H9 (cell line): ENCODE results near the gene COL4A2. TPM values are rescaled to one million over a fixed set of nuclear protein-coding genes. Genes with fewer than 3 reads are reported as not detected.

Experiments used
- DNase-seq: peaks from one replicate; pipeline ENCODE4 v3.0.0-alpha.2; 2017
- H2AFZ ChIP-seq: one replicate; pipeline ENCODE4 v1.6.1; 2013; ENCODE audit warnings: mild to moderate bottlenecking, low read length, control low read depth, moderate library complexity
- H2AK5ac ChIP-seq: 2 replicates; pipeline ENCODE4 v1.6.1; 2013; ENCODE audit warnings: low read length, control low read depth, mixed read lengths; ENCODE audit not compliant: insufficient read length
- H2BK120ac ChIP-seq: one replicate; pipeline ENCODE4 v1.6.1; 2013; ENCODE audit warnings: low read depth, mild to moderate bottlenecking, low read length, control low read depth, inconsistent platforms; ENCODE audit not compliant: poor library complexity, severe bottlenecking
- H2BK12ac ChIP-seq: 2 replicates; pipeline ENCODE4 v1.6.1; 2013; ENCODE audit warnings: low read length, control low read depth, mixed read lengths, low read depth; ENCODE audit not compliant: insufficient read length
- H2BK15ac ChIP-seq: 2 replicates; pipeline ENCODE4 v1.6.1; 2013; ENCODE audit warnings: low read depth, low read length, control low read depth
- H2BK20ac ChIP-seq: one replicate; pipeline ENCODE4 v1.6.1; 2013; ENCODE audit warnings: low read depth, mild to moderate bottlenecking, low read length, control low read depth, inconsistent platforms; ENCODE audit not compliant: poor library complexity, severe bottlenecking
- H2BK5ac ChIP-seq: 2 replicates; pipeline ENCODE4 v1.6.1; 2013; ENCODE audit warnings: low read length, control low read depth, mixed read lengths; ENCODE audit not compliant: insufficient read length
- H3K14ac ChIP-seq: 2 replicates; pipeline ENCODE4 v1.6.1; 2013; ENCODE audit warnings: low read length, control low read depth; ENCODE audit not compliant: insufficient read depth
- H3K18ac ChIP-seq: 2 replicates; pipeline ENCODE4 v1.6.1; 2013; ENCODE audit warnings: low read depth, mild to moderate bottlenecking, mixed read lengths, low read length, control low read depth; ENCODE audit not compliant: insufficient read length
- H3K23ac ChIP-seq: 2 replicates; pipeline ENCODE4 v1.6.1; 2013; ENCODE audit warnings: low read length, control low read depth, mixed read lengths, low read depth; ENCODE audit not compliant: insufficient read length
- H3K23me2 ChIP-seq: 2 replicates; pipeline ENCODE4 v1.6.1; 2013; ENCODE audit warnings: low read depth, mild to moderate bottlenecking, mixed read lengths, low read length, control low read depth; ENCODE audit not compliant: insufficient read length, poor library complexity, severe bottlenecking
- H3K27ac ChIP-seq: 2 replicates; pipeline ENCODE4 v1.5.1; 2013; ENCODE audit warnings: low read length, control low read depth, mixed read lengths, low read depth; ENCODE audit not compliant: insufficient read length
- H3K27me3 ChIP-seq: 2 replicates; pipeline ENCODE4 v1.6.1; 2013; ENCODE audit warnings: low read length, control low read depth, inconsistent platforms; ENCODE audit not compliant: insufficient read depth
- H3K4ac ChIP-seq: 2 replicates; pipeline ENCODE4 v1.6.1; 2013; ENCODE audit warnings: low read depth, mild to moderate bottlenecking, control low read depth, inconsistent platforms, low read length, moderate library complexity
- H3K4me1 ChIP-seq: 2 replicates; pipeline ENCODE4 v1.6.1; 2013; ENCODE audit warnings: low read length, control low read depth, inconsistent platforms; ENCODE audit not compliant: insufficient read depth
- H3K4me2 ChIP-seq: 2 replicates; pipeline ENCODE4 v1.6.1; 2013; ENCODE audit warnings: low read length, control low read depth, mixed read lengths; ENCODE audit not compliant: insufficient read length, insufficient read depth
- H3K56ac ChIP-seq: 2 replicates; pipeline ENCODE4 v1.6.1; 2013; ENCODE audit warnings: low read depth, mild to moderate bottlenecking, mixed read lengths, low read length, control low read depth; ENCODE audit not compliant: insufficient read length
- H3K79me1 ChIP-seq: 2 replicates; pipeline ENCODE4 v1.6.1; 2013; ENCODE audit warnings: low read depth, mild to moderate bottlenecking, moderate library complexity, low read length, control low read depth, inconsistent platforms; ENCODE audit not compliant: insufficient read depth, poor library complexity, severe bottlenecking
- H3K79me2 ChIP-seq: 2 replicates; pipeline ENCODE4 v1.6.1; 2013; ENCODE audit warnings: low read length, control low read depth, inconsistent platforms; ENCODE audit not compliant: insufficient read depth
- H3K9ac ChIP-seq: 2 replicates; pipeline ENCODE4 v1.6.1; 2013; ENCODE audit warnings: low read length, control low read depth, mixed read lengths; ENCODE audit not compliant: insufficient read length; ENCODE audit errors: extremely low read depth
- H3K9me3 ChIP-seq: one replicate; pipeline ENCODE4 v1.6.1; 2013; ENCODE audit warnings: low read depth, low read length, inconsistent platforms; ENCODE audit not compliant: control insufficient read depth
- H3T11ph ChIP-seq: one replicate; pipeline ENCODE4 v1.6.1; 2013; ENCODE audit warnings: mild to moderate bottlenecking, low read length, control low read depth, inconsistent platforms
- H4K20me1 ChIP-seq: one replicate; pipeline ENCODE4 v1.6.1; 2013; ENCODE audit not compliant: control insufficient read depth, insufficient read length, insufficient read depth
- H4K5ac ChIP-seq: 2 replicates; pipeline ENCODE4 v1.6.1; 2013; ENCODE audit warnings: low read depth, mild to moderate bottlenecking, mixed read lengths, low read length, control low read depth; ENCODE audit not compliant: insufficient read length
- H4K8ac ChIP-seq: replicated peaks from 2 replicates; pipeline ENCODE4 v1.6.1; 2013; ENCODE audit warnings: low read length, control low read depth, mixed read lengths, low read depth; ENCODE audit not compliant: insufficient read length
- H4K91ac ChIP-seq: 2 replicates; pipeline ENCODE4 v1.6.1; 2013; ENCODE audit warnings: low read depth, mild to moderate bottlenecking, moderate library complexity, mixed read lengths, low read length, control low read depth; ENCODE audit not compliant: insufficient read length
- H3K27ac Mint-ChIP-seq, 3 experiments: 2 replicates in 2 of 3; 3 replicates in 1 of 3; pipeline ENCODE4 v1.8.0; 2020 to 2021; ENCODE audit warnings: mixed read lengths in 3 of 3, mild to moderate bottlenecking in 1 of 3, moderate library complexity in 1 of 3
- H3K27me3 Mint-ChIP-seq: 2 replicates; pipeline ENCODE4 v1.8.0; 2021; ENCODE audit warnings: low read depth, mild to moderate bottlenecking, moderate library complexity, mixed read lengths
- H3K36me3 Mint-ChIP-seq, 3 experiments: 2 replicates in 2 of 3; 3 replicates in 1 of 3; pipeline ENCODE4 v1.8.0; 2020 to 2021; ENCODE audit warnings: low read depth in 3 of 3, mixed read lengths in 3 of 3; ENCODE audit not compliant: insufficient read depth in 1 of 3
- H3K4me1 Mint-ChIP-seq, 2 experiments: 2 replicates each; pipeline ENCODE4 v1.8.0; 2020; ENCODE audit warnings: mixed read lengths in 2 of 2
- H3K4me3 Mint-ChIP-seq, 2 experiments: 2 replicates in 1 of 2; 3 replicates in 1 of 2; pipeline ENCODE4 v1.8.0; 2020 to 2021; ENCODE audit warnings: mild to moderate bottlenecking in 2 of 2, mixed read lengths in 2 of 2, moderate library complexity in 1 of 2
- H3K9me3 Mint-ChIP-seq, 2 experiments: 2 replicates in 1 of 2; 3 replicates in 1 of 2; pipeline ENCODE4 v1.8.0; 2020; ENCODE audit warnings: mild to moderate bottlenecking in 2 of 2, mixed read lengths in 2 of 2, moderate library complexity in 1 of 2
- CTCF ChIP-seq: fragments of 200-600 bp; sonication (generic); conservative IDR thresholded peaks from 3 replicates; pipeline ENCODE4 v1.8.0; 2021; ENCODE audit warnings: antibody characterized with exemption, mild to moderate bottlenecking
- WGBS: extraction: QIAGEN DNeasy Blood & Tissue Kit; methylation state at CpG from one replicate; pipeline ENCODE4 v1.1.7; 2013; ENCODE audit warnings: missing lambda C conversion rate, low lambda C conversion rate, mixed read lengths; ENCODE audit not compliant: insufficient read length; ENCODE audit errors: extremely low coverage; 5-methylcytosine and 5-hydroxymethylcytosine counted together
- total RNA-seq: library from RNA; stranded (reverse); gene quantifications from 2 replicates; pipeline ENCODE4 v1.2.1, GENCODE V29; 2021

Gene COL4A2
- total RNA-seq, 1 experiment from 2014 or later: 76.5 TPM

- H3K4me1 Mint-ChIP-seq: peaks cover 51 to 52% of the 10 kb centered on the region in 2 experiments
- Histone ChIP-seq H3K4me2 (no peak overlapping the region), H2BK12ac (no peak overlapping the region), H2AK5ac (no peak overlapping the region), H3K56ac (no peak overlapping the region), H3K9ac (no peak overlapping the region), H3K9me3 (no peaks in the 10 kb centered on the region), H3K4ac (no peak overlapping the region), H4K20me1 (no peaks in the 10 kb centered on the region), H2BK20ac (no peak overlapping the region), H3K27me3 (no peaks in the 10 kb centered on the region), H3K27ac (no peak overlapping the region), H2BK120ac (no peak overlapping the region), H2AFZ (no peak overlapping the region), H2BK15ac (no peak overlapping the region), H3K79me1 (no peaks in the 10 kb centered on the region), H2BK5ac (no peak overlapping the region), H3K4me1 (no peaks in the 10 kb centered on the region; the same call in 1 of the 2 replicates), H3K79me2 (no peaks in the 10 kb centered on the region; the same call in 1 of the 2 replicates), H4K8ac (no peak overlapping the region), H3K14ac (no peak overlapping the region), H3T11ph (no peak overlapping the region), H3K23ac (no peak overlapping the region), H3K23me2 (no peaks in the 10 kb centered on the region), H4K5ac (no peak overlapping the region), H3K18ac (no peak overlapping the region), H4K91ac (no peak overlapping the region)
- no peak for TF ChIP-seq CTCF
- no peaks in the 10 kb centered on the region for H3K9me3 Mint-ChIP-seq
- no peak overlapping the region for H3K4me3 Mint-ChIP-seq
- peak overlapping the region in 1 of 3 experiments; percentile 29; a peak in 2 of 7 replicates for H3K27ac Mint-ChIP-seq
- DNase-seq: no peak
- no CpG with 5 or more reads among the region's 11 CpGs for WGBS
- peaks cover 9 to 15% (median 13%) of the 10 kb centered on the region in 3 experiments; a peak in 6 of 7 replicates for H3K36me3 Mint-ChIP-seq
- no peaks in the 10 kb centered on the region for H3K27me3 Mint-ChIP-seq
Observed at GRCh38 chr13:110330491-110331011, 23.5 kb downstream of the COL4A2 start.
